GM20431 (cell line): Measurements from ENCODE around the gene CHI3L2.

ENCODE experiments used
- in situ Hi-C: fragments of 300-500 bp; cut with MseI, MboI; formaldehyde crosslinking; loops from one replicate; pipeline ENCODE4 v1.15.0; 2020; ENCODE audit warnings: low sequenced_read_pairs; ENCODE audit not compliant: unreplicated experiment

CHI3L2 gene, protein sequence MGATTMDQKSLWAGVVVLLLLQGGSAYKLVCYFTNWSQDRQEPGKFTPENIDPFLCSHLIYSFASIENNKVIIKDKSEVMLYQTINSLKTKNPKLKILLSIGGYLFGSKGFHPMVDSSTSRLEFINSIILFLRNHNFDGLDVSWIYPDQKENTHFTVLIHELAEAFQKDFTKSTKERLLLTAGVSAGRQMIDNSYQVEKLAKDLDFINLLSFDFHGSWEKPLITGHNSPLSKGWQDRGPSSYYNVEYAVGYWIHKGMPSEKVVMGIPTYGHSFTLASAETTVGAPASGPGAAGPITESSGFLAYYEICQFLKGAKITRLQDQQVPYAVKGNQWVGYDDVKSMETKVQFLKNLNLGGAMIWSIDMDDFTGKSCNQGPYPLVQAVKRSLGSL

DNA sequence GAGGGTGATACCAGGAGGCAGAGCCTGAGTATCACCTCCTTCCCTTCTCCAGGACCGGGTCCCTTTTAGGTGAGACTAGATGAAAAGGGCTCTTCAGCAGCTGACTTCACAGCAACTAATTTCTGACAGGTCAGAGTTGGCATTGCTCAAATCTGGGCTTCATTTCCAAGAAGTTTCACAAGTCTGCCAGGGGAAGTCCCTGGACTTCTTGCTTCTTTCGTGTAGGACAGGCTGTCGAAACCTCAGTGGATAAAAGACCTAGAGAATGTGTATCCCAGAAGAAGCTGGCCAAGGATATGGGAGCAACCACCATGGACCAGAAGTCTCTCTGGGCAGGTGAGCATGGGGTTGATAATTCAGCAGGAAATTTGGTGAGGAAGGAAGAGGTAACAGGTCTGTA lies at the start of gene CHI3L2:
CHI3L2 (plus strand) TSS at position 280 of the 400 bp plus-strand sequence; CDS start at position 297, 17 bp downstream.
- in situ Hi-C loops, result loop anchor here (10.0 kb wide), 1 partner anchor 167 kb away; no protein-coding TSS in a partner anchor

DNA sequence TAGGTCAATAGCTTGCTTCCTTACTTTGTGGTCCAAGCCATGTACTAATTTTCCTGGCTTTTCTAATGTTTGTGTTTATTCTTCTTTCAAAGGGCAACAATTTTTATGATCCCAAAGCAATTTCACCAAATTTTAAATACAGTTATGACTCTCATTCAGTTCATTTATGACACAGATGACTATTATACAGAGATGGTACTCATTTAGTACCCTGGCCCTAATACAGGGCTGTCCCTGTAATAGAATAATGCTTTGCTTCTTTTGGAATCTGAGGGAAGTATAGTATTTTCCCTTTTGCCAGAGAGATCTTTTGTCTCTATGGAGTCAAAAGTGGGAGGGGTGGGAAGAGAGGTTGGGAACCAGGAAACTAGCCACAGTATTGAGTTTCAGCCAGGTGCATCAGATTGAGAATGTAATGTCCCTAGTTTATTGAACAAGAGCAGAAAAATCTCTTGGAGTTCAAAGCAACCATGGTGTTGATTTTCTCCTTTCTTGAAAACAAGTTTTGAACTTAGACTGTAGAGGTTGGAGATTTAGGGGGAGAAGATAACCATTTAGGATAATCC lies 47.5 kb upstream of the CHI3L2 start:
- in situ Hi-C loops, result no loop called here

DNA sequence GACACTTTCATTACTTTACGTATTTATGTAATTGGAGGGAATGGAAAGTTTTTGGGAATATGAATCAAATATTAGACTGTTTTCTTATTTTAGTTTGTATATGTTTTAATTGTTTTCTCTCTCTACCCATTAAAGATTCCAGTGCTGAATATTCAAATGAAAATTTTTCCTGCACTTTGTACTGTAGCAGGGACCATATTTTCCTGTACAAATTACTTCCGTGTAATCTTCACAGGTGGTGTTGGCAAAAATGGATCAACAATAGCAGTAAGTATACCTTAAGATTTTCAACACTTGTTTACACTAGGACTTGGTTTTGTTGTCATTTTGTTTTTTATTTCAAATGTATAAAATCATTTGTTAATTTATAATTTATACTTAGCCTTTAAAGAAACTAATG lies 45.5 kb upstream of the CHI3L2 start:
- in situ Hi-C loops, result no loop called here

DNA sequence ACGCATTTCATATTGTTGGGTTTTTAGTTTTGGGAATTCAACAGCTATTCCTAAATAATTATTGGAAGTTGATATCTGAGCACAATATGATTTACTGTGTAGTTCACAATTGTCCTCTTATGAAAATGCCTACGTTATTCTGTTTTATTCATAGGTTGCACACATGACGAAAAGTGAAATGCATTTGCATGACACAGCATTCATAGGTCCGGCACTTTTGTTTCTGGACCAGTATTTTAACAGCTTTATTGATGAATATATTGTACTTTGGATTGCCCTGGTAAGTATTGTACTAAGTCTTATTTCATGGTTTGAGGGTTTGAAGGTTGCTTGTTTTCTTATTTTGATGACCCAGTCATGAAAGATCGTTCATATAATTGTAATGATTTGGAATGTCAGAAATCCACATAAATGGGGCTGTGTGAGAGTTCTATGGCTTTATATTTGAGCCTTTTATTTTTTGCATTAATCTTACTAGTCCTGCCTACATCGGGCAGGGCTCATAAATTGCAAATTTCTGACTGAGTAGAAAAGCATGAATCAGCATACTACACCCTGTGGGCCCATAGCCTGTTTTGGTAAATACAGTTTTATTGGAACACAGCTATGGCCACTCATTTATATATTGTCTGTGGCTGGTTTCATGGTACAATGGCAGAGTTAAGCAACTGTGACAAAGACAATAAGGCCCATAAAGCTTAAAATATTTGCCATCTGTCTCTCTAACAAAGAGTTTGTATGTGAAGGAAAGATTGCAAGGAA lies 44.0 kb upstream of the CHI3L2 start:
- in situ Hi-C loops, result no loop called here

DNA sequence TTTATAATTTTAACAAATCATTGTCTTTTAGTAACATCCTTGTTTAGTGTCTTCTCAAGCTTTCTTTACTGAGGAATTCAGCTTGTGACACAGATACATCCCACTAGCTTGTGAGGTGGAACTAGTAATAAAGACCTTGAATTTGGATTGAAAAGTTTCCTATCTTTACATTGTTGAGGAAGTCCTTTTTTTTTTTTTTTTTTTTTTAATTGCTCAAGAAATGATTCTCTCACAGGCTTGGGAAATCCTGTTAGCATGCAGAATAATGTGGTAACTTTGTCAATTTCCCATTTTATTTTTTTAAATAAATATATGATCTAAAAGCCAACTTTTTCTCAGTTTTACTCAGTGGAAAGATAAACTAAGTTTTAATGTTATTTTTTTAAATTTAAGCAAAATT lies 42.9 kb upstream of the CHI3L2 start:
- in situ Hi-C loops, result no loop called here

DNA sequence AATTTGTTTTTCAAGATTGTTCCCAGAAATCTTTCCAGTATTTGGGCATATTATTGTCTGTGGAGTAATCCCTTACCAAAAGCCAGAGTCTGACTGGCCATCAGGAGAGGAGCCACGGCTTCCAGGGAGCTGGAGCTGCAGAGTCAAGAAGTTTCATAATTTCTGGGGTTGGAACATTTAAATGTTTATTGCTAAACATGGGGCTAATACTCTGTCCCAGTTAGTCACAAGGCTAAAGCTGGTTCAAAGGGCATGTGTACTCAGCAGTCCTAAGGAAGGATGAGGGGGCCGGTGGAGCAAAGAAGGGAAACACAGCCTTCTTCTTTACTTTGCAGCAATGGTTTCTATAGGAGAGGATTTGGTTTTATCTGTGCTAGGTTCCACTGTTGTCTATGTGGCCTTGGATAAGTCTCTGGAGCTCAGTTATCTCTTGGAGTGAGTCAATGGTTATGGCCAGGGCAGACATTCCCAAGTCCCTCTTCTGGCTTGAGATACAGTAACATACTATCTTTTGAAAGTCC lies 36.5 kb upstream of the CHI3L2 start:
- in situ Hi-C loops, result no loop called here

DNA sequence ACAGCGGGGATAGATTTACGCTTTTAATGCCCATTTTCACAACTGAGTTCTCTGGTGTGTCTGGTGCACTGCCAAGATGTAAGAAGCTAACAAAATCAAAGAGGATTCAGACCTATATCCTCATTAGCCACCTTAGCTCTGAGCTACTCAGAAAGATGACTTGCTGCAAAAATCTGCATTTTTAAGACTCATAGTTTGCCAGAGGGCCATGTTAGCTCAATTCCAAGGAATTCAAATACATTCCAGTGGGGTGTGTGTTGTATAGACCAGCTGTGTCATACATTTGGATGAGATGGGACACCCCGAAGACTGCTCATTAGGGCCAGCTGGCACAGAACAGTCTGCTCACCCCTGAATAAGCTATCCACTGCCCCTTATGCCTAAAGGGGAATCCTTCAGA lies 36.0 kb upstream of the CHI3L2 start:
- in situ Hi-C loops, result no loop called here

DNA sequence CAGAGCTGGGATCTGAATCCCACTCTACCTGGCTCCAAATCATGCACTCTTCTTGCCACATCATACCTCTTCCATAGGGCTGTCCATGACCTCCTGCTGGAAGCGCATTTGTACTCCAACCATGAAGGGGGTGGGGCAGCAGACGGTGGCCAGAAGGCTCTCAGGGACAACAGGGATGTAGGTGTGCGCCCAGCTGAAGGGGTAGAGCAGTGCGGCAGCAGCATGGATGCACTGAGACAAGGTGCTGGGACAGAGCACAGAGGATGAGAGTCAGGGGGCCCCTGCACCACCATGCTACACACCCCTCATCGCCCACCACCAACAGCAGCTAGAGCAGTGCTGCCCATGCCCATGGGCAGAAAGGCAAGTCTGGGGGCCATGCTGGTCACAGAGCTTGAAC lies 35.4 kb upstream of the CHI3L2 start:
- in situ Hi-C loops, result no loop called here

DNA sequence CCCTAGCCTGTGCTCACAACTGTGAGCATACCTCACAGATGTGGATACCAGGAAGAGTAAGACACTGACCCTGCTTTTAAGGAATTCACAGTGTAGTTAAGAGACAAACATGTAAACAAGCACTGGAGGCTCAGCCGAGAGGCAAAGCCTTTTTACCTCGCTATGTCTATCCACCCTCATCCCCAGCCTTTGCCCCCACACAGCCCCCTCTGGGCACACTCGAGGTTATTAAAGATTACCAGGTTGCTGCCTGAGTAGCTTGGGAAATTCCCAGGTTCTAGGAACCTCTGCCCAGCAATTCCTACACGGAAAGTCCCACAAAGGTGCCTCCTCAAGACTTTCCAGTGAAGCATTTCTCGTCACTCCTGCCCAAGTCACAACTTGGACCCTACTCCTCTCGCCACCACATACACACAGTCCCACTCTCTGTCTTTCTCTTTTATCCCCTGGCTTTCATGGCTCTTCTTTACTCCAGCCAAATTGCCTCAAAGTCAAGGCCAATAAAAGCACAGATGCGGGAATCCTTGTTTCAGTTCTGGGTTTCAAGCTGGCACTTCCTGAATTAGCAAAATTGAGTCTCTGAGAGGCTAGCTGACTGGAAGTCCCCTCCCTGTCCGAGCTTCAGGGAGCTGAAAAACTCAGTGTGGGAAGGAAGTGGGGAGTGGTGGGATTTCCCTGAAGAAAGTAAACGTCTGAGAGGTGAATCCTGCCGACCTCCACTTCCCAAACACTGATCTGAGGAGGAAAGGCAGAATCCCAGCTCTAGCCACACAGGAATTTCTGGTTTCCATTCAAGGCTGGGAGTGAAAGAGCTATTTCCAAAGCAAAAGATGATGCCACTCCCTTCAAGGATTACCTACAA lies 34.6 kb upstream of the CHI3L2 start:
- in situ Hi-C loops, result no loop called here

DNA sequence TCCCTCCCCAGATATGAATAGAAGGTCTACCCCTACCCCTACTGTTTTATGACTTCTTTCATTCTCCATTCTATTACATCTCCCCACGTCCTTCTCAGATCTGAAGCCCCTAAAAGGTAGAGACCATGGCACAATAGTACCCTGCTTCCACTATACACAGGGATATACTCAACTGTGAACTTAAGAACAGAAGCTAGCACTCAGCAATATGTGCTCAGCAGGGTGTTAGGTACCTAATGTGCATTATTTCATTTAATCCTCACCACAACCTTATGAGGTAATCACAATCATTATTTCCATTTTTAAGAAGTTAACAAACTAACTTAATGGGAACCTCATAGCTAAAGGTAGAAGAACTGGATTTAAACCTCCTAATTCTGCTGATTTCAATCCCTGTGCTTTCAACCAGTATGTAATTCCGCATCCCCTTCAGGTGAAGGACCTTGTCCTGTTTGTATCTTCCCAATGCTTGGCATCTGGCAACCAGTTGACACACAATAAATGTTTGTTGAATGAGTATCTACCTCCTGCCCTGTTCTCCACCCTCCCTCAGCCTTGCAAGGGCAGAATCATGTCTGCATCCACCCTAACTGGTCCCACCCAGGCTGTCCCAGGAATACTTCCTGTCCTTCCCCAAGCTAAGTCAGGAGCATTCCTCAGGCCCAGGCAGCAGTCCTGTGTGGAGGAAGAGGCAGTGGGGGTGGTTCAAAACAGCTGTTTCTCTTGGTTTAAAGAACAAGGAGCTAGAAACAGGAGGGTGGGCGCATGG lies 33.6 kb upstream of the CHI3L2 start:
- in situ Hi-C loops, result no loop called here

DNA sequence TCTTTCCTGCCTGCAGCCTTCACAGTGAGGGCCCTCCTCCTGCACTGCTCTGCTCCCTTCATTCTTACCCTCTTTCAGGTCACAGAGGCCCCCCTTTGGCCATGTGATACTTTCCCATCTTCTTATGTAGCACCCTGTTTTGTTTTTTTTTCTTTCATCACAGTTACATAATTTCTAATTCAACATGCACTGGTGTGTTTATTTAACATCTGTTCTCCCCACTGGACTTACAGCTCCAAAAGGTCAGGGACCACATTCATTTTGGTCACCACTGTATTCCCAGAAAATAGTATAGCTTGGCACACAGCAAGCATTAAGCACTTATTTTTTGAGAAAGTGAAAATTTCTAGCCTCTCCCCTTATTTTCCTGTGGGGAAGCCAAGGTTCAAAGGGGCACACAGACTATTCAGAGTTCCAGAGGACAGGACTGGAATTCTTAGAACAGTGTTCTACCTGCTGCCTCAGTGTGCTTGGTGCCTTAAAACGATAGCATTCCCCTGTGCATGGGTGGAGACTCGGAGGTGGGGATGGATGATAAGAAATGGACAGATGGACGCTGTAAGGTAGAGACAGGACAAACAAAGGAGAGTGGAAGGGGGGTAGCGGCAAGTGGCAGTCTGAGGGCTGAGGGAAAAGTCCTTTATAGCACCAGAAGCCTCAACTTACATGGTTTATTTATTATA lies 32.4 kb upstream of the CHI3L2 start:
- in situ Hi-C loops, result no loop called here

DNA sequence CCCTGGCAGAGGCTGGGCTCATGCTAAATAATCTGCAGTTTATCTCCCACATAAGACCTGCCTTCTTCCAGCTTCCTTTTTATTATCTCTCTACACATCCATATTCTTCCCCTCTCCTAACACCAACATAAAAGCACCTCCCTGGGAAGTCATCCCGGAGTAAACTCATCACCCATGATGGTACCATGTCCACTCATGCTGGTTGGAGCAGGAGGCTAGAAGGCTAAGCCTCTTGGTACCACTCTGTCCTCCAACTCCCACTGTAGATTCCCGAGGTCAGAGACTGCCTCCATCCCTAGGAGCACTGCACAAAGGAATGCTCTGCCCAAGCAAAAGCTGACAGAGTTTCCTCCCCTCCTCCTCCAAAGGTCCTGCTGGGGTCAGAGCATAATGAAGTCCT lies 31.3 kb upstream of the CHI3L2 start:
- in situ Hi-C loops, result no loop called here

DNA sequence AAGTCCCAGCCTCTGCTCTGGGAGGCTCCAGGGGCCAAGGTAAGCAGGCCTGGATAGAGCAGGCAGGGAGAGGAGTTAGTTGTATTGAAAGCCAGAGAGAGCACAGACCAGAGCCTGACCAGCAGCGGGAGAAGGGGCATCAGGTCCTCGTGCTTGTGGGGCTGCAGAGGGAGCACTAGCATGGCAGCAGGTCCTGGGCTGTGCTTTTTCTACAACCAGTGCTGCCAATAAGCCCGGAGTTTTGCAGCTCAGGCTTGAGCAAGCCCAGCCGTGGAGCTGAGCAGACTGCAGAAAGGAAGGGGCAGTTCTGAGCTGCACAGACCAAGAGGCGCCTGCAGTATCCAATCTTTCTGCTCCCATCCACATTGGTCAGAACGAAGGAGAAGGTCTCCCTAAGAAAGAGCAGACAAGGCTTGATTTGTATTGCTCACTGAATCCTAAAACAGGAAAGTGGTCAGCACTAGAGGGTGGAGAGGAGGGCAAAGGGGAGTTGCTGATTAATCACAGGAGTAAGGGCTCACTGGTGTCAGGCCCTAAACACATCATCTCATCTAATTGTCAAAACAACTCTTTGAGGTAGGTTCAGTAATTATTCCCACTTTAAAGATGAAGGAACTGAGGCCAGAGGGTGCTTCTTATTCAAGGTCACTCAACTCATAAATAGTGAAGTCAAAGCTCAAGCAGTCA lies 29.8 kb upstream of the CHI3L2 start:
- in situ Hi-C loops, result no loop called here

DNA sequence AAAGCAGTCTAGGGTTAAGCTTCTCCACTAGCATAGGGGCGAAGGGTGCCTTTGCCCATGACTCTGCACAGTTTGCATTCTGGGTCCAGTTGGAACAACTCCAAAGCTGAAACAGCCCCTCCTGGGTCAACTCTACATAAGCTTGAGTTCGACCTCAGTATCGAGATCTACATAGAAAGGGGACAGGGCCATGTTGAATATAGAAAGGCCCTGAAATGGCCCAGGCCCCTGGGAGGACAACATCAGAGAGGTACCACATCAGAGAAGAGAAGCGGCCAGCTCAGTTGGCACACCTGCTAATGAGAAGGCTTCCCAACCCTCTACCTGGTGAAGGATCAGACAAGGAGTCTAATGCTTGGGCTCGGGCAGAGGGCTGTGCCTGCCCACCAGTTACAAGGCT lies 28.7 kb upstream of the CHI3L2 start:
- in situ Hi-C loops, result no loop called here

DNA sequence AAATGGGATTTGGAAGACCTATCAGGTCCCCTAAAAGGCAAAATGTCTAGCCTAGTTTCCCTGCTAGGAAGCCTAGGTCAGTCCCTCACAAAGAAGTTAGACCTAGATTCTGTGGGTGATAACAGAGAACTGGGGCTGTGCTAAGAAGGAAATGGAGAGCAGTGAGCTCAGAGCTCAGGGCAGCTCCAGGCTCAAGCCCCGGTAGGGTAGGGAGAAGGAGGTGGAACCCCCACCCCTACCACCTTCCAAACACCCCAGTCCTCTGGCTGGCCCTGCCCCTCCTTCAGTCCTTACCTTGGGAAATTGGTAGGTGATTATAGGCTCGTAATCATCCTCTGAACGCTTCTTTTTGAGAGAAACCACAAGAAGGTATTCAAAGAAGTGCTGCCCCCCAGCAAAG lies 28.2 kb upstream of the CHI3L2 start:
- in situ Hi-C loops, result no loop called here

DNA sequence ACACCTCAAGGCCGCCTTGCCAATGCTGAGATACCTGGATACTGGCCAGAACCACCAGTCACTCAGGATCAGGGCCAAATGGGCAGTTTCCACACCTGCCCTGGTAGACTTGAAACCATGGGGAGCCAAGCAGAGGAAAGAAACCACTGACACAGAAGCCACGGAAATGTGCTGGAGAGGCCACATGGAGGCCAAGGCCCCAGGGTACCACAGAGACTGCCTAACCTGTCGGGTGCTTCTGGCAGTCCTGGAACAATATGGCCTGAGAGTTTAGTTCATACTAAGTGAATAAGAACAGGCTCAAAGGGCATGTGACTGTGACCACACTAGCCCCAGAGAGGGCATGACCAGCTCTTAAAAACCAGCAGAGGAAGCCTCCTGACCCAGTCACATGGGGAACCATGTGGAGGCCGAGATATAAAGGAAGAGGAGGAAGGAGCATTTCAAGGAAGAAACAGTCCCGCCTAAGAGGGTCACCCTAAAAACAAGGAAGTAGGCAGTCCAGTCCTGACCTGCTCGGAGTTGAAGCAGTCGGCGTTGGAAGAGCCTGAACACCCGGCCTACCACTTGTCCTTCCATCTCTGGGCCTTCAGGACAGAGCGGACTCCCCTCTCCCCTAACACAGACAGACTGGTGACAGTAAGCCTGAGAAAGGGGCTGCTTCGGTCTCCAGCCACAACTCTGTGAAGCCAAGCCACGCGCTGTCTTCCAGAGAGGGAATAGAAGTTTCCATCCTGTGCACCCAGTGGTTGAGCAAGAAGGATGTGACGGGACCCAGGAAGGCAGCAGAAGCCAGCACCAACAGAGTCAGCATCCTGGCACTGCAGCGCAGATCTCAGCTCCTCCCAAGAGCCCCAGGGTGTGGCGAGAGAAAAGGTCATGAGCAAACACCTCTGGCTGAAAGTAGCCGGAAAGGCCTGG lies 27.4 kb upstream of the CHI3L2 start, which contains the start of gene DENND2D:
DENND2D (minus strand) TSS at position 766 of the 921 bp plus-strand sequence; CDS start at position 579, 187 bp downstream.
- in situ Hi-C loops, result no loop called here

DNA sequence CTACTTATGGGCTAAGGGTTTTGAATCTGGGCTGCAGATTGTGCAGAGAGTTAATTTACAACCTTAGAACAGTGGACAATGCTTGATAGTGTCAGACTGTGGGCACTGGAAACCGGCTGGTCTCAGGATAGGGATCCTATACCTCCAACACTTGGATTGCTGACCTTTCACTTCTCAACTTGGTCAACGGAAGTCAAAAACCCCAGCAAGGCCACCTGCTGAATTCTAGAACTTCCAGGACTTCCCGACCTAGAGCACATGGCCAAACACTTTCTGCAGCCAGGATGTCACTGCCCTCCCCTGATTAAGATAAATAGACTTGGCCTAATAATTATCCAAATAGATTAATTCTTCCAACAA lies 26.7 kb upstream of the CHI3L2 start:
- in situ Hi-C loops, result no loop called here
